Astrocyte of the spinal cord (primary cell): ENCODE measurements around the gene INPP5D.
"Not testable (repeated sequence)": the region's sequence is repeated elsewhere in the genome, so short reads cannot be mapped to it uniquely, and the experiment has no call there.

Experiments used
- DNase-seq: peaks from one replicate; pipeline ENCODE4 v3.0.0; 2011; ENCODE audit warnings: low read depth, low spot score
- H3K4me3 ChIP-seq: 2 replicates; pipeline ENCODE4 v1.5.1; 2011; ENCODE audit warnings: low read depth, mild to moderate bottlenecking, low read length, moderate library complexity
- in situ Hi-C: cut with HindIII; loops from 2 replicates; pipeline ENCODE4 v1.10.0; 2017; ENCODE audit warnings: low sequenced_read_pairs
- TF ChIP-seq, protein P1 (sequence below): IDR thresholded peaks from 2 replicates; pipeline ENCODE4 v1.5.1; 2012; ENCODE audit warnings: low read depth, mild to moderate bottlenecking, low read length, inconsistent platforms

INPP5D gene

GRCh38 chr2:233148354-233148753 lies 88.2 kb downstream of the INPP5D start:
- H3K4me3 ChIP-seq: no peak overlapping the region
- TF ChIP-seq, protein P1, sequence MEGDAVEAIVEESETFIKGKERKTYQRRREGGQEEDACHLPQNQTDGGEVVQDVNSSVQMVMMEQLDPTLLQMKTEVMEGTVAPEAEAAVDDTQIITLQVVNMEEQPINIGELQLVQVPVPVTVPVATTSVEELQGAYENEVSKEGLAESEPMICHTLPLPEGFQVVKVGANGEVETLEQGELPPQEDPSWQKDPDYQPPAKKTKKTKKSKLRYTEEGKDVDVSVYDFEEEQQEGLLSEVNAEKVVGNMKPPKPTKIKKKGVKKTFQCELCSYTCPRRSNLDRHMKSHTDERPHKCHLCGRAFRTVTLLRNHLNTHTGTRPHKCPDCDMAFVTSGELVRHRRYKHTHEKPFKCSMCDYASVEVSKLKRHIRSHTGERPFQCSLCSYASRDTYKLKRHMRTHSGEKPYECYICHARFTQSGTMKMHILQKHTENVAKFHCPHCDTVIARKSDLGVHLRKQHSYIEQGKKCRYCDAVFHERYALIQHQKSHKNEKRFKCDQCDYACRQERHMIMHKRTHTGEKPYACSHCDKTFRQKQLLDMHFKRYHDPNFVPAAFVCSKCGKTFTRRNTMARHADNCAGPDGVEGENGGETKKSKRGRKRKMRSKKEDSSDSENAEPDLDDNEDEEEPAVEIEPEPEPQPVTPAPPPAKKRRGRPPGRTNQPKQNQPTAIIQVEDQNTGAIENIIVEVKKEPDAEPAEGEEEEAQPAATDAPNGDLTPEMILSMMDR: no peak
- DNase-seq: no peak
- in situ Hi-C loops: no loop called here

DNA sequence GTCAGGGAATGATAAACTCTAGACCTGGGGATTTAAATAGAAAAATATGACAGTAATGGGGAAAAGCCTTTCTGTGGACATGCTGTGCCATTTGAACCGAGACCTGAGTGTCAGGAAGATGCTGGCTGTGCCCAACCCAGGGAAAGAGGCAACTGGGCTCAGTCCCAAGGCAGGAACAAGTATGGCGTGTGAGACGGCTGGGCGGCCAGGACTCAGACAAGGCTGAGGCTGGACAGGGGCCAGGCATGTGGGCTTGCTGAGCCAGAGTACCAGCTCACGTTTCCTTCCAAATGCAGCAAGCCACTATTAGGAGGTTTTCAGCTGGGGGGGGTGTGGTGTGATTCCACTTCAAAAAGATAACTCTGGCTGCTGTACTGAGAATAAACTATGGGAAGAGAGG lies 92.4 kb downstream of the INPP5D start:
- DNase-seq: peak; percentile 25
- no peak overlapping the region for H3K4me3 ChIP-seq
- in situ Hi-C loops: no loop called here
- TF ChIP-seq, protein P1: no peak

DNA sequence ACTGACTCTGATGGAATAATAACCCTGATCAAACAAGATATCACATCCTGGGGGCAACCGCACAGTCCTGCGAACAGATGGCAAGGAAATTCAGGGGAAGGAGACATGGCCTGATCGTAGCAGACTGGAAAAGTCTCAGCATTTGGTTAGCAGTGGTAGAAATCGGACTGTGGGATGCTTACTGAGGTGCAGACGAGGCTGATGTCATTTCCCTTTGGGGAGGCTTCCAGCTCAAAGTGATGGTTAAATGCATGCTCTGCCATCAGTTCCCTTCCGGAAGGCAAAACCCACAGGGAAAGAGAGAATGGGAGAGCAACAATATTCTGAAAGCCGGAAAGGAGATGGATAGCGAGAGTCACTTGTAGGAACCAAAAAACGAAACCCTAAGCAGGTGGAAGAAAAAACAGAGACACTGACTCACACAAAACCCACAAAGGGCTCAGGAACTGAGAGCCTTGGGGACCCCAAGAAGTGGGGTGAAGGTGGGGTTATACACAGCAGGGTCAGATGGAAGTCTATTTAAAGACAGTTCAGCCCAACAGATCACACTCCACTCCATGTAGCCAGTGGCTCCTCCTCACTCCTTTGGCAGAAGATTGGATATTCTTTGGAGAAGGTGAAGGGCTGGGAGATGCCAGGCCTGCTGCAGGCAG lies 93.1 kb downstream of the INPP5D start:
- TF ChIP-seq, protein P1: no peak
- no peak for DNase-seq
- in situ Hi-C loops: no loop called here
- no peak overlapping the region for H3K4me3 ChIP-seq

DNA sequence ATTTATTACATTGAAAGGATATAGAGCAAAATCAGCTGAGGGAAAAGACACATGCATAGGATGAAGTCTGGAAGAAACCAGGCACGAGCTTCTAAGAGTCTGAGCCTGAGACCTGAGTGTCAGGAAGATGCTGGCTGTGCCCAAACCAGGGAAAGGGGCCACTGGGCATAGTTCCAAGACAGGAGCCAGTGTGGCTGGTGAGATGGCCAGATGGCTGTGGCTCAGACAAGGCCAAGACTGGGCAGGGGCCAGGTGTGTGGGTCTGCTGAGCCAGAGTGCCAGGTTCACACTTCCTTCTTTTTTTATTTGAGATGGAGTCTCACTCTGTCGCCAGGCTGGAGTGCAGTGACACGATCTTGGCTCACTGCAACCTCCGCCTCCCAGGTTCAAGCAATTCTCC lies 95.9 kb downstream of the INPP5D start:
- no peak overlapping the region for H3K4me3 ChIP-seq
- TF ChIP-seq, protein P1: no peak
- no peak for DNase-seq
- in situ Hi-C loops: no loop called here

DNA sequence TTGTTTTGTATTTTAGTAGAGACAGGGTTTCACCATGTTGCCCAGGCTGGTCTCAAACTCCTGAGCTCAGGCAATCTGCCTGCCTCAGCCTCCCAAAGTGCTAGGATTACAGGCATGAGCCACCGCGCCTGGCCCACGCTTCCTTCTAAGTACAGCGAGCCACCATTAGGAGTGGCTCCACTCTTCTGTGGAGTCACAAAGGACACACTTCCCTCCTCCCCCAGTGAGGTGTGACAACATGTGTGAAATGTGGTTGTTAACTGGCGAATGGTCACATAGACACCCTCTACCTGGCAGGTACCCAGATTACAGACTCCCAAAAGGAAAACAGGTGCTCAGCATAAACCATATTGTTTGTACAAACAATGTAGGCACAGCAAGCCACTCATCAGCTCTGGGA lies 96.3 kb downstream of the INPP5D start:
- H3K4me3 ChIP-seq, DNase-seq, in situ Hi-C loops: not testable (repeated sequence)

GRCh38 chr2:233161730-233162129 lies 101.6 kb downstream of the INPP5D start:
- H3K4me3 ChIP-seq: no peak overlapping the region
- TF ChIP-seq, protein P1: no peak
- in situ Hi-C loops: no loop called here
- DNase-seq: no peak

DNA sequence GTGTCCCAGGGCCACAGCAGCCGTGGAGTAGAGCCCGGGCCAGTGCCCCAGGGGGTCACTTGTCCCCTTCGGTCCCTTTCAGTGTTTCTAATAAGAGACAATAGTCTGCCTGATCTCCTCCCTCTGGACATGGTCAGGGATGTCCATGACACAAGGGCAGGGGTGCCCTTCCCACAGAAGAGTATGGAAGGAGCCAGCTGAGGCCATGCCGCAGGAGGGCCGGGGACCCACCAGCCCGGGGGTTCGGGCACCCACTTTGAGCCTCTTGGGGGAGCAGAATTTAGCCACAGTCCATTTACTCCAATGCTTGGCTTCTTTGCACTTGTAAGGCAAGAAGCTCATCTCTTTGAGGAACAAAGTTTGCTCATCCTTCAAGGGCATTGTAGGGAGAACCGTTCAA lies 102.6 kb downstream of the INPP5D start:
- TF ChIP-seq, protein P1: no peak
- no peak overlapping the region for H3K4me3 ChIP-seq
- in situ Hi-C loops: no loop called here
- DNase-seq: no peak
